Measurements from ENCODE around the gene HCRTR1.

The HCRTR1 gene

GRCh38 chr1:31646259-31646960 is 28.9 kb downstream of the HCRTR1 start:
- Histone ChIP-seq H3K4me1 (ENCODE audit: insufficient read depth, low read length) (peaks cover 17% of the 10 kb centered on the region; the same call in 1 of the 2 replicates), H3K9me3 (ENCODE audit: insufficient read depth, low read depth, low read length) (no peaks in the 10 kb centered on the region), H3K36me3 (ENCODE audit: insufficient read depth, low read length) (no peaks in the 10 kb centered on the region), H3K27ac (ENCODE audit: low read depth, low read length) (no peak overlapping the region), H3K27me3 (ENCODE audit: insufficient read depth, low read length) (no peaks in the 10 kb centered on the region), H3K9ac (ENCODE audit: low read depth, low read length) (no peak overlapping the region), H3K4me3 (ENCODE audit: low read length) (no peak overlapping the region)
- 98% methylated on average over 4 of the region's 4 CpGs for WGBS

GRCh38 chr1:31647106-31647505 is 29.6 kb downstream of the HCRTR1 start:
- no peak overlapping the region for H3K4me3 ChIP-seq (ENCODE audit: low read length)
- H3K4me1 ChIP-seq (ENCODE audit: insufficient read depth, low read length): peaks cover 17% of the 10 kb centered on the region; the same call in 1 of the 2 replicates
- H3K27ac ChIP-seq (ENCODE audit: low read depth, low read length): no peak overlapping the region
- H3K27me3 ChIP-seq (ENCODE audit: insufficient read depth, low read length): no peaks in the 10 kb centered on the region
- no peaks in the 10 kb centered on the region for H3K36me3 ChIP-seq (ENCODE audit: insufficient read depth, low read length)
- H3K9ac ChIP-seq (ENCODE audit: low read depth, low read length): no peak overlapping the region
- WGBS: 89% methylated on average over 2 of the region's 2 CpGs
- no peaks in the 10 kb centered on the region for H3K9me3 ChIP-seq (ENCODE audit: insufficient read depth, low read depth, low read length)

- Histone ChIP-seq H3K27ac (ENCODE audit: low read depth, low read length) (no peak overlapping the region), H3K27me3 (ENCODE audit: insufficient read depth, low read length) (no peaks in the 10 kb centered on the region), H3K9me3 (ENCODE audit: insufficient read depth, low read depth, low read length) (no peaks in the 10 kb centered on the region), H3K9ac (ENCODE audit: low read depth, low read length) (no peak overlapping the region), H3K36me3 (ENCODE audit: insufficient read depth, low read length) (no peaks in the 10 kb centered on the region), H3K4me3 (ENCODE audit: low read length) (no peak overlapping the region), H3K4me1 (ENCODE audit: insufficient read depth, low read length) (peaks cover 11% of the 10 kb centered on the region; the same call in 1 of the 2 replicates)
- WGBS: 77% methylated on average over 2 of the region's 2 CpGs
These were observed 30.7 kb downstream of the HCRTR1 start for GRCh38 chr1:31648190-31648589.

GRCh38 chr1:31648641-31649357 is 31.3 kb downstream of the HCRTR1 start:
- 75% methylated on average over 9 of the region's 9 CpGs for WGBS
- no peaks in the 10 kb centered on the region for H3K36me3 ChIP-seq (ENCODE audit: insufficient read depth, low read length)
- no peaks in the 10 kb centered on the region for H3K9me3 ChIP-seq (ENCODE audit: insufficient read depth, low read depth, low read length)

GRCh38 chr1:31650161-31651088 is 32.9 kb downstream of the HCRTR1 start:
- peaks cover 4% of the 10 kb centered on the region; the same call in 1 of the 2 replicates for H3K4me1 ChIP-seq (ENCODE audit: insufficient read depth, low read length)
- no peak overlapping the region for H3K27ac ChIP-seq (ENCODE audit: low read depth, low read length)
- H3K9me3 ChIP-seq (ENCODE audit: insufficient read depth, low read depth, low read length): no peaks in the 10 kb centered on the region
- 88% methylated on average over 9 of the region's 9 CpGs for WGBS
- no peaks in the 10 kb centered on the region for H3K36me3 ChIP-seq (ENCODE audit: insufficient read depth, low read length)
- no peak overlapping the region for H3K4me3 ChIP-seq (ENCODE audit: low read length)
- H3K27me3 ChIP-seq (ENCODE audit: insufficient read depth, low read length): no peaks in the 10 kb centered on the region
- H3K9ac ChIP-seq (ENCODE audit: low read depth, low read length): no peak overlapping the region

More at GRCh38 chr1:31648641-31649357, 31.3 kb downstream of the HCRTR1 start:
- no peak overlapping the region for H3K9ac ChIP-seq (ENCODE audit: low read depth, low read length)
- peaks cover 5% of the 10 kb centered on the region; the same call in 1 of the 2 replicates for H3K4me1 ChIP-seq (ENCODE audit: insufficient read depth, low read length)
- H3K4me3 ChIP-seq (ENCODE audit: low read length): no peak overlapping the region
- no peak overlapping the region for H3K27ac ChIP-seq (ENCODE audit: low read depth, low read length)
- no peaks in the 10 kb centered on the region for H3K27me3 ChIP-seq (ENCODE audit: insufficient read depth, low read length)

GRCh38 chr1:31651089-31651420 is 33.6 kb downstream of the HCRTR1 start:
- H3K4me3 ChIP-seq (ENCODE audit: low read length): no peak overlapping the region
- H3K36me3 ChIP-seq (ENCODE audit: insufficient read depth, low read length): no peaks in the 10 kb centered on the region
- H3K4me1 ChIP-seq (ENCODE audit: insufficient read depth, low read length): no peaks in the 10 kb centered on the region
- no peak overlapping the region for H3K9ac ChIP-seq (ENCODE audit: low read depth, low read length)
- no peaks in the 10 kb centered on the region for H3K9me3 ChIP-seq (ENCODE audit: insufficient read depth, low read depth, low read length)
- no peaks in the 10 kb centered on the region for H3K27me3 ChIP-seq (ENCODE audit: insufficient read depth, low read length)
- no peak overlapping the region for H3K27ac ChIP-seq (ENCODE audit: low read depth, low read length)
- 94% methylated on average over 1 of the region's 1 CpG for WGBS

GRCh38 chr1:31651766-31652165 is 34.3 kb downstream of the HCRTR1 start:
- Histone ChIP-seq H3K4me3 (ENCODE audit: low read length) (no peak overlapping the region), H3K9me3 (ENCODE audit: insufficient read depth, low read depth, low read length) (no peaks in the 10 kb centered on the region), H3K36me3 (ENCODE audit: insufficient read depth, low read length) (no peaks in the 10 kb centered on the region), H3K9ac (ENCODE audit: low read depth, low read length) (no peak overlapping the region), H3K27me3 (ENCODE audit: insufficient read depth, low read length) (no peaks in the 10 kb centered on the region), H3K4me1 (ENCODE audit: insufficient read depth, low read length) (no peaks in the 10 kb centered on the region), H3K27ac (ENCODE audit: low read depth, low read length) (no peak overlapping the region)
- WGBS: 81% methylated on average over 6 of the region's 6 CpGs

GRCh38 chr1:31652891-31653499 is 35.5 kb downstream of the HCRTR1 start:
- no peak overlapping the region for H3K4me3 ChIP-seq (ENCODE audit: low read length)
- no peaks in the 10 kb centered on the region for H3K27me3 ChIP-seq (ENCODE audit: insufficient read depth, low read length)
- no peaks in the 10 kb centered on the region for H3K9me3 ChIP-seq (ENCODE audit: insufficient read depth, low read depth, low read length)
- no peak overlapping the region for H3K27ac ChIP-seq (ENCODE audit: low read depth, low read length)
- H3K4me1 ChIP-seq (ENCODE audit: insufficient read depth, low read length): no peaks in the 10 kb centered on the region
- no peaks in the 10 kb centered on the region for H3K36me3 ChIP-seq (ENCODE audit: insufficient read depth, low read length)
- 88% methylated on average over 4 of the region's 4 CpGs for WGBS
- no peak overlapping the region for H3K9ac ChIP-seq (ENCODE audit: low read depth, low read length)

GRCh38 chr1:31653717-31654473 is 36.4 kb downstream of the HCRTR1 start:
- H3K27ac ChIP-seq (ENCODE audit: low read depth, low read length): no peak overlapping the region
- H3K9me3 ChIP-seq (ENCODE audit: insufficient read depth, low read depth, low read length): no peaks in the 10 kb centered on the region
- no peak overlapping the region for H3K4me3 ChIP-seq (ENCODE audit: low read length)
- 93% methylated on average over 12 of the region's 12 CpGs for WGBS
- H3K27me3 ChIP-seq (ENCODE audit: insufficient read depth, low read length): no peaks in the 10 kb centered on the region
- no peak overlapping the region for H3K9ac ChIP-seq (ENCODE audit: low read depth, low read length)
- no peaks in the 10 kb centered on the region for H3K36me3 ChIP-seq (ENCODE audit: insufficient read depth, low read length)
- H3K4me1 ChIP-seq (ENCODE audit: insufficient read depth, low read length): no peaks in the 10 kb centered on the region

GRCh38 chr1:31654474-31654776 is 36.9 kb downstream of the HCRTR1 start:
- Histone ChIP-seq H3K27me3 (ENCODE audit: insufficient read depth, low read length) (no peaks in the 10 kb centered on the region), H3K4me3 (ENCODE audit: low read length) (no peak overlapping the region), H3K36me3 (ENCODE audit: insufficient read depth, low read length) (no peaks in the 10 kb centered on the region), H3K27ac (ENCODE audit: low read depth, low read length) (no peak overlapping the region), H3K4me1 (ENCODE audit: insufficient read depth, low read length) (no peaks in the 10 kb centered on the region), H3K9ac (ENCODE audit: low read depth, low read length) (no peak overlapping the region), H3K9me3 (ENCODE audit: insufficient read depth, low read depth, low read length) (no peaks in the 10 kb centered on the region)
- 95% methylated on average over 5 of the region's 5 CpGs for WGBS
